Cerebellar cortex (tissue), 1 donor: ENCODE measurements around the gene HNRNPR.
"Not testable (repeated sequence)": the region's sequence is repeated elsewhere in the genome, so short reads cannot be mapped to it uniquely, and the experiment has no call there.

Experiments used
- DNase-seq: peaks from one replicate; pipeline ENCODE4 v3.0.0-alpha.2; 2015; ENCODE audit warnings: low spot score

HNRNPR gene

GRCh38 chr1:23344111-23344986 is at the start of gene HNRNPR:
HNRNPR (minus strand) TSS chr1:23344284; CDS start chr1:23341008, 3,276 bp downstream.
- DNase-seq, result peak; percentile 99

- DNase-seq, result no peak
Observed at GRCh38 chr1:23393706-23394105, 49.6 kb upstream of the HNRNPR start.

GRCh38 chr1:23392125-23392855 is 48.2 kb upstream of the HNRNPR start:
- no peak for DNase-seq

- DNase-seq, result no peak
Observed at GRCh38 chr1:23389837-23390321, 45.8 kb upstream of the HNRNPR start.

GRCh38 chr1:23387494-23387893 is 43.4 kb upstream of the HNRNPR start:
- DNase-seq, result no peak

GRCh38 chr1:23385119-23385621 is 41.1 kb upstream of the HNRNPR start:
- no peak for DNase-seq

GRCh38 chr1:23384312-23385058 is 40.4 kb upstream of the HNRNPR start:
- no peak for DNase-seq

GRCh38 chr1:23383577-23384311 is 39.7 kb upstream of the HNRNPR start:
- DNase-seq, result no peak

- DNase-seq, result no peak
Observed at GRCh38 chr1:23381233-23381885, 37.3 kb upstream of the HNRNPR start.

- no peak for DNase-seq
Observed at GRCh38 chr1:23380719-23381118, 36.6 kb upstream of the HNRNPR start.

- DNase-seq, result not testable (repeated sequence)
Observed at GRCh38 chr1:23380236-23380635, 36.2 kb upstream of the HNRNPR start.

- peak; percentile 56 for DNase-seq
Observed at GRCh38 chr1:23376890-23377811, 33.1 kb upstream of the HNRNPR start.

- DNase-seq, result not testable (repeated sequence)
Observed at GRCh38 chr1:23374079-23374735, 30.1 kb upstream of the HNRNPR start.

GRCh38 chr1:23371987-23372880 is 28.1 kb upstream of the HNRNPR start:
- no peak for DNase-seq

- no peak for DNase-seq
Observed at GRCh38 chr1:23370709-23371584, 26.9 kb upstream of the HNRNPR start.

GRCh38 chr1:23370330-23370708 is 26.2 kb upstream of the HNRNPR start:
- no peak for DNase-seq
